Thyroid gland (tissue), 4 donors: ENCODE data around the gene CEP170.

Experiments
- POLR2A ChIP-seq, 2 donors: fragments of 450-650 bp; IDR thresholded peaks; one replicate each; pipeline ENCODE4 v1.6.1; 2017; ENCODE audit warnings: antibody characterized with exemption in 2 of 2, mild to moderate bottlenecking in 2 of 2, moderate library complexity in 1 of 2
- TF ChIP-seq, protein P1 (sequence below), 6 experiments: fragments of 200-600 bp in 3 of 6; fragments of 450-650 bp in 3 of 6; sonication (generic) in 3 of 6; IDR thresholded peaks; one replicate each; pipeline ENCODE4 v1.5.1; 2016 to 2019; ENCODE audit warnings: antibody characterized with exemption in 6 of 6, mild to moderate bottlenecking in 2 of 6, inconsistent platforms in 1 of 6, moderate library complexity in 1 of 6

DNA sequence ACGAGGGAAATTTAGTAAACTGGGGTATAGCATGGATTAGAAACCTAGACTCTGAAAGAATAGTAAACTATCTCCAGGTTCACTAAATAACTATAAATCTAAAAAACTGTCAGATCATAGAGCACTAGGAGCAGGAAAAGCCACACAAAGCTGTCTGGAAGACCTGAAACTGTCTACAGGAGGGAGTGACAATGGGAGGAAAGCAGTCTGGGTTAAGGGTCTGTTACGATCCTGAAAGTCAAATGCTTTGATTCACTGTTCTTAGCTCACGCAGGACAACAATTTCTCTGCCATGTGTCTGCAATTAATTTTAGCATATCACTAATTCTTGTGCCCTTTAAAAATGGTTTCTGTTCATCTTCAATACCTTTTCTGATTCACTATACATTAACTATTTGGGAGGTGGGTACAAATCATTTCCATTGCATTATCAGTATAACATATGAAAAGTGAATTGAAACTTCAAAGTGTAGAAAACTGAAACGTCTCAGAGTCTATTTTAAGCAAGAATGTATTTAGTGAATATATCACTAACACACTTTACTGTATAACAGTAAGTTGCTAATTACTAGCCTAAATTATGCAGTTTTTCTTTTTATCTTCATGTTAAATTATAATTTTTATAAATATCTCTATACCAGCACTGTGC is 18.4 kb downstream of the CEP170 start:
- TF ChIP-seq, protein P1, sequence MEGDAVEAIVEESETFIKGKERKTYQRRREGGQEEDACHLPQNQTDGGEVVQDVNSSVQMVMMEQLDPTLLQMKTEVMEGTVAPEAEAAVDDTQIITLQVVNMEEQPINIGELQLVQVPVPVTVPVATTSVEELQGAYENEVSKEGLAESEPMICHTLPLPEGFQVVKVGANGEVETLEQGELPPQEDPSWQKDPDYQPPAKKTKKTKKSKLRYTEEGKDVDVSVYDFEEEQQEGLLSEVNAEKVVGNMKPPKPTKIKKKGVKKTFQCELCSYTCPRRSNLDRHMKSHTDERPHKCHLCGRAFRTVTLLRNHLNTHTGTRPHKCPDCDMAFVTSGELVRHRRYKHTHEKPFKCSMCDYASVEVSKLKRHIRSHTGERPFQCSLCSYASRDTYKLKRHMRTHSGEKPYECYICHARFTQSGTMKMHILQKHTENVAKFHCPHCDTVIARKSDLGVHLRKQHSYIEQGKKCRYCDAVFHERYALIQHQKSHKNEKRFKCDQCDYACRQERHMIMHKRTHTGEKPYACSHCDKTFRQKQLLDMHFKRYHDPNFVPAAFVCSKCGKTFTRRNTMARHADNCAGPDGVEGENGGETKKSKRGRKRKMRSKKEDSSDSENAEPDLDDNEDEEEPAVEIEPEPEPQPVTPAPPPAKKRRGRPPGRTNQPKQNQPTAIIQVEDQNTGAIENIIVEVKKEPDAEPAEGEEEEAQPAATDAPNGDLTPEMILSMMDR (IDR thresholded peaks at IDR 0.05): no peak
- TF ChIP-seq POLR2A (IDR thresholded peaks at IDR 0.05): no peak
